Middle frontal gyrus (tissue), 1 donor: ENCODE data around the gene TRERF1.
"Not testable (repeated sequence)": the region's sequence is repeated elsewhere in the genome, so short reads cannot be mapped to it uniquely, and the experiment has no call there.

Source experiments
- DNase-seq: peaks from one replicate; pipeline ENCODE4 v3.0.0-alpha.2; 2015; ENCODE audit warnings: low spot score; ENCODE audit errors: extremely low spot score

The TRERF1 gene

GRCh38 chr6:42225029-42225339 lies 226.7 kb downstream of the TRERF1 start:
- DNase-seq: no peak

GRCh38 chr6:42224222-42225028 lies 227.3 kb downstream of the TRERF1 start:
- no peak for DNase-seq

- no peak for DNase-seq
These were observed 229.3 kb downstream of the TRERF1 start for GRCh38 chr6:42222448-42222847.

- DNase-seq: no peak
These were observed 230.2 kb downstream of the TRERF1 start for GRCh38 chr6:42221546-42221945.

- no peak for DNase-seq
These were observed 230.9 kb downstream of the TRERF1 start for GRCh38 chr6:42220807-42221206.

- peak; percentile 89 for DNase-seq
These were observed 234.0 kb downstream of the TRERF1 start, which contains the start of gene MRPS10 for GRCh38 chr6:42217519-42218367. Gene MRPS10, minus strand, starts transcription at chr6:42217861. Its CDS starts 12 bp downstream, at chr6:42217849.

- DNase-seq: no peak
These were observed 234.6 kb downstream of the TRERF1 start for GRCh38 chr6:42217157-42217518.

GRCh38 chr6:42216495-42216894 lies 235.2 kb downstream of the TRERF1 start:
- not testable (repeated sequence) for DNase-seq

- DNase-seq: no peak
These were observed 239.3 kb downstream of the TRERF1 start for GRCh38 chr6:42212442-42212841.

GRCh38 chr6:42211726-42212125 lies 240.0 kb downstream of the TRERF1 start:
- no peak for DNase-seq

GRCh38 chr6:42210551-42210950 lies 241.2 kb downstream of the TRERF1 start:
- no peak for DNase-seq

- not testable (repeated sequence) for DNase-seq
These were observed 244.2 kb downstream of the TRERF1 start for GRCh38 chr6:42207559-42207958.

- DNase-seq: no peak
These were observed 246.9 kb downstream of the TRERF1 start for GRCh38 chr6:42204768-42205282.

GRCh38 chr6:42203183-42203582 lies 248.5 kb downstream of the TRERF1 start:
- no peak for DNase-seq

GRCh38 chr6:42202131-42202915 lies 249.4 kb downstream of the TRERF1 start:
- DNase-seq: not testable (repeated sequence)

- DNase-seq: no peak
These were observed 250.3 kb downstream of the TRERF1 start for GRCh38 chr6:42201382-42201781.

- no peak for DNase-seq
These were observed 251.7 kb downstream of the TRERF1 start for GRCh38 chr6:42200035-42200434.

GRCh38 chr6:42199106-42199981 lies 252.4 kb downstream of the TRERF1 start:
- DNase-seq: no peak

- DNase-seq: no peak
These were observed 254.0 kb downstream of the TRERF1 start for GRCh38 chr6:42197555-42198362.

- no peak for DNase-seq
These were observed 256.3 kb downstream of the TRERF1 start for GRCh38 chr6:42195415-42195814.
